Fibroblast of the aortic adventitia (primary cell): ENCODE results near the gene FAM163A. TPM values are rescaled to one million over a fixed set of nuclear protein-coding genes. Genes with fewer than 3 reads are reported as not detected.
"Not testable (repeated sequence)": the region's sequence is repeated elsewhere in the genome, so short reads cannot be mapped to it uniquely, and the experiment has no call there.

ENCODE experiments used
- DNase-seq: peaks from one replicate; pipeline ENCODE4 v3.0.0-alpha.2; 2010; ENCODE audit warnings: low read depth
- H3K4me3 ChIP-seq: 2 replicates; pipeline ENCODE4 v1.5.1; 2011; ENCODE audit warnings: low read depth, mild to moderate bottlenecking, control low read depth, low read length, moderate library complexity
- CTCF ChIP-seq: IDR thresholded peaks from 2 replicates; pipeline ENCODE4 v1.5.1; 2011; ENCODE audit warnings: mild to moderate bottlenecking, low read length, control low read depth, inconsistent platforms; ENCODE audit not compliant: insufficient read depth
- total RNA-seq: library from RNA; depleted of rRNA; stranded (reverse); fragments of >200 nt; gene quantifications from 2 replicates; pipeline ENCODE4 v1.2.3, GENCODE V29; 2012; ENCODE audit warnings: low replicate concordance

Gene FAM163A
- total RNA-seq, result not detected in 2 replicates

DNA sequence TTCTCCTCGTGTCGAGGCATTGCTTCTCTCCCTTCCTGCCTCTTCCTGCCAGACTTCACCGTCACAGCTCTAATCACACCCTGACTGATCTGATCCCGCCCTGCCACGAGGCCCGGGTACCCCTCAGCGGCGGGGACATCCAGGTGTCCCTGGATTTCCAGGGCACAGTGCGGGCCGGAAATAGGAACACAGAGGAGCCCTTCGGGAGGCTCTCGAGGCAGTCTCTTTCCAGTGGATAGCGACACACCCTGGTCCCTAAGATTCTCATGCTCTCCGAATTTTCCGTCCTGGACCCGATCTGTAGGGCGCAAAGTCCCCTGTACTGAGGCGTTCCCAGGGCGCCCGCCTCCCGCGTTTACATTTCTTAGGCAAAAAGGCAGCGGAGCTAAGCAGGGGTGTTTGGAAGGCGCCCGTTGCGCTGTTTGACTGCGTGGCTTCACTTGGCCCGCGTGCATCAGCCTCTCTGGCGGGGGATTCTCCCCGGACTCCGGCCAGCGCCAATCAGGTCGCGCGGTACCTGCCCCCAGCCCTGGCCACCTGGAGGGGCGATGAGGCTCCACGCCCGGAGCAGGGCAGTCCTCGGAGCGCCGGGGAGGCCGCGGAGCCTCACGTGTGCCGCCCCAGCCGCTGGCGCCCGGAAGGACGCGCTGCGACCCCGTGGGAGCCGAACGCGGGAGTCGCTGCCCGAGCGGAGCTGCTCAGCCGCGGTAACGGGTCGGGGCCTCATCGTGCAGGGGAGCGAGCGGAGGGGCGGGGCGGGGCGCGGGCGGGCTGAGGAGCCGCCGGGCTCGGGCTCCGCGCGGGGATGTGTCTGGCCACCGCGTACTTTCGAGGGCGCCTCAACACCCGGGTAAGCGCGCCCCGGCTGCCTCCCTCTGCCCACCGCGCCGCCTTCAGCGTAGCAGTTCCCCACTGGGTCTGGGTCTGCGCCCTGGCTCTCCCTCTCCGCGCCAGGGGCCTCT is at the start of gene FAM163A:
FAM163A (plus strand) TSS at position 575 of the 962 bp plus-strand sequence. CDS start 69,807 bp downstream, outside the sequence.
- no peak for DNase-seq
- TF ChIP-seq CTCF, result no peak
- no peak within 1 kb of the TSS for H3K4me3 ChIP-seq

- H3K4me3 ChIP-seq, DNase-seq: not testable (repeated sequence)
These were observed 48.6 kb upstream of the FAM163A start for GRCh38 chr1:179694530-179694929.

DNA sequence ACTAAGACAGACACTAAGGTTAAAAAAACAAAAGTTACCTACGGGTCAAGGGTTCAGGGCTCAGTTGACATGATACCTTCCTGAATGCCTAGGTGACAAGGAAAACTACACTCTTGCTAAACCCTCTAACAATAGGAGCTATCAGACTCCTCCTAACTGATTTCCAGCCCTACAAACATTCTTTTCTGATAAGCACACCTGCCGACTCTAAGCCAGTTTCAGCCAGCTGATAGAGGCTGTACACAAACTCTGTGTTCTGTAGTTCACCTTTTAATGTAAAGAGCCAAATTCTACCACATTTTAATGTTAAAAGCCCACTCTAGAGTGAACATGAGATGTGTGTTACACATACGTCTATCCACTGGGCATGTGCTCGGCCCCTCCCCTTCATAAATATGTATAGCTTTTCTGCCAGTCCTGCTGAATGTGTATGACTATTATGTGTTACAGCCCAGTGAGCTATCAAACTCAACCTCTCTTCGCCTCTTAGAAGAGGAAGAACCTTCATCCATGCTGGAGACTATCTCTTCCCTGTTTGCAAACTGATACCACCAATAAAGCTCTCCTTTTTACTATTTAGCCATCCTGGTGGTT is 40.0 kb upstream of the FAM163A start:
- TF ChIP-seq CTCF, result no peak
- no peak overlapping the region for H3K4me3 ChIP-seq
- DNase-seq, result no peak

DNA sequence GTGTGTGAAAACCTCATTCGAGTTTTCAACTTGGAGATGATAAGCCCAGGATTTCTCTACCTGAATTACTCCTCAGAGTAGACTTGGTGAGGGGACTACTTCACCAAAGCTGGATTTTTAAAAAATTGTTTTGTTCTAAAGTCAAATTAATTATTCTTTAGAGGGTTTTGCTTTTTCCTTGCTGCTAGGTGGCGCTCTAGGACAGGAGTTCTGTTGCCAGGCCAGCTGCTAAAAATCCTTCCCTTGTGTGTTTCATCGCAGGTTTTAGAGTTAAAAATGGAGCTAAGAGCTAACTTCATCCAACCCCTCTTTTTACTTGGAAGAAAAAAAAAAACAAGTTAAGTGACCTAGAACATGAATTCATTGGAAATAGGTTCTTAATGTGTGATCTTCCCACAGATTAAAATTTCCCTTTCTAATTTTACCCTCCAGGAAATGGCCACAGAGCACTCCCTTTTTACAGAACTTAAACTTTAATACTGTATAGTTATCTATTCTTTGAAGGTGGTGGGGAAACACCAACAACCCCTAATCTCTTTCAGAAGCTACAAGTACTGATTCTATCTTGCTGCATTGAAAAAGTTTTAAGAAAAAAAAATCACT is 36.7 kb upstream of the FAM163A start:
- H3K4me3 ChIP-seq, result no peak overlapping the region
- DNase-seq, result peak; percentile 77
- peak; percentile 69 for TF ChIP-seq CTCF

- no peak for TF ChIP-seq CTCF
- no peak overlapping the region for H3K4me3 ChIP-seq
- DNase-seq, result no peak
These were observed 35.7 kb upstream of the FAM163A start for GRCh38 chr1:179707406-179707805.

GRCh38 chr1:179708434-179709195 is 34.5 kb upstream of the FAM163A start:
- DNase-seq, result no peak
- no peak for TF ChIP-seq CTCF
- H3K4me3 ChIP-seq, result no peak overlapping the region
